ENCODE results near the gene DCDC2B.

GRCh38 chr1:32250893-32251716 is 42.2 kb downstream of the DCDC2B start, which contains the start of gene LCK:
- TF ChIP-seq, protein P1, sequence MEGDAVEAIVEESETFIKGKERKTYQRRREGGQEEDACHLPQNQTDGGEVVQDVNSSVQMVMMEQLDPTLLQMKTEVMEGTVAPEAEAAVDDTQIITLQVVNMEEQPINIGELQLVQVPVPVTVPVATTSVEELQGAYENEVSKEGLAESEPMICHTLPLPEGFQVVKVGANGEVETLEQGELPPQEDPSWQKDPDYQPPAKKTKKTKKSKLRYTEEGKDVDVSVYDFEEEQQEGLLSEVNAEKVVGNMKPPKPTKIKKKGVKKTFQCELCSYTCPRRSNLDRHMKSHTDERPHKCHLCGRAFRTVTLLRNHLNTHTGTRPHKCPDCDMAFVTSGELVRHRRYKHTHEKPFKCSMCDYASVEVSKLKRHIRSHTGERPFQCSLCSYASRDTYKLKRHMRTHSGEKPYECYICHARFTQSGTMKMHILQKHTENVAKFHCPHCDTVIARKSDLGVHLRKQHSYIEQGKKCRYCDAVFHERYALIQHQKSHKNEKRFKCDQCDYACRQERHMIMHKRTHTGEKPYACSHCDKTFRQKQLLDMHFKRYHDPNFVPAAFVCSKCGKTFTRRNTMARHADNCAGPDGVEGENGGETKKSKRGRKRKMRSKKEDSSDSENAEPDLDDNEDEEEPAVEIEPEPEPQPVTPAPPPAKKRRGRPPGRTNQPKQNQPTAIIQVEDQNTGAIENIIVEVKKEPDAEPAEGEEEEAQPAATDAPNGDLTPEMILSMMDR (IDR thresholded peaks at IDR 0.05 in 8 of 11, conservative IDR thresholded peaks at IDR 0.05 in 3 of 11): no peak
- TF ChIP-seq POLR2A (IDR thresholded peaks at IDR 0.05) (no peak), POLR2AphosphoS5 (IDR thresholded peaks at IDR 0.05) (peak; percentile 77 to 89 (median 86))
